G401 (cell line): ENCODE measurements around the gene TLX2. TPM values are rescaled to one million over a fixed set of nuclear protein-coding genes. Genes with fewer than 3 reads are reported as not detected.
"Not testable (repeated sequence)": the region's sequence is repeated elsewhere in the genome, so short reads cannot be mapped to it uniquely, and the experiment has no call there.

Source experiments
- DNase-seq: peaks from one replicate; pipeline ENCODE4 v3.0.0-alpha.2; 2015; ENCODE audit warnings: low spot score
- in situ Hi-C: cut with HindIII; loops from 2 replicates; pipeline ENCODE4 v1.10.0; 2016; ENCODE audit warnings: low sequenced_read_pairs, mixed read lengths
- total RNA-seq: library from RNA; depleted of rRNA; stranded (reverse); fragments of >200 nt; shearing (Covaris generic); gene quantifications from 2 replicates; pipeline ENCODE4 v1.2.3, GENCODE V29; 2014

Gene TLX2
- total RNA-seq, 1 experiment from 2014 or later: not detected

- in situ Hi-C loops: no loop called here
Measured at GRCh38 chr2:74551530-74551929, 37.3 kb downstream of the TLX2 start.

GRCh38 chr2:74551942-74552913 lies 38.0 kb downstream of the TLX2 start:
- no peak for DNase-seq
- in situ Hi-C loops: no loop called here

More at GRCh38 chr2:74551530-74551929, 37.3 kb downstream of the TLX2 start:
- DNase-seq: no peak

- no peak for DNase-seq
- in situ Hi-C loops: no loop called here
Measured at GRCh38 chr2:74552914-74553811, 38.9 kb downstream of the TLX2 start.

- in situ Hi-C loops: no loop called here
- DNase-seq: peak; percentile 49
Measured at GRCh38 chr2:74553892-74554819, 39.9 kb downstream of the TLX2 start, which contains the start of the genes DOK1 and LOXL3. Gene DOK1, plus strand, starts transcription at chr2:74554720. Its CDS starts 35 bp downstream, at chr2:74554755. Gene LOXL3, minus strand, starts transcription at chr2:74553942. Its CDS starts 1,308 bp downstream, at chr2:74552634.

GRCh38 chr2:74554820-74555531 lies 40.7 kb downstream of the TLX2 start:
- no peak for DNase-seq
- in situ Hi-C loops: no loop called here

- in situ Hi-C loops: no loop called here
- no peak for DNase-seq
Measured at GRCh38 chr2:74555610-74556103, 41.4 kb downstream of the TLX2 start.

GRCh38 chr2:74556159-74556558 lies 41.9 kb downstream of the TLX2 start:
- in situ Hi-C loops: no loop called here
- DNase-seq: no peak

GRCh38 chr2:74556831-74557370 lies 42.7 kb downstream of the TLX2 start:
- in situ Hi-C loops: no loop called here

GRCh38 chr2:74558284-74559230 lies 44.3 kb downstream of the TLX2 start:
- in situ Hi-C loops: no loop called here
- DNase-seq: no peak

More at GRCh38 chr2:74556831-74557370, 42.7 kb downstream of the TLX2 start:
- DNase-seq: no peak

GRCh38 chr2:74559912-74560311 lies 45.7 kb downstream of the TLX2 start:
- no peak for DNase-seq
- in situ Hi-C loops: no loop called here

GRCh38 chr2:74560591-74560990 lies 46.3 kb downstream of the TLX2 start:
- DNase-seq: no peak
- in situ Hi-C loops: no loop called here

- in situ Hi-C loops, DNase-seq: not testable (repeated sequence)
Measured at GRCh38 chr2:74561022-74561421, 46.8 kb downstream of the TLX2 start.

GRCh38 chr2:74562126-74562775 lies 48.0 kb downstream of the TLX2 start:
- DNase-seq: no peak
- in situ Hi-C loops: no loop called here

GRCh38 chr2:74564222-74564621 lies 50.0 kb downstream of the TLX2 start:
- in situ Hi-C loops: no loop called here
- no peak for DNase-seq

GRCh38 chr2:74566076-74566753 lies 52.0 kb downstream of the TLX2 start:
- in situ Hi-C loops: no loop called here
- DNase-seq: no peak

- DNase-seq: no peak
- in situ Hi-C loops: no loop called here
Measured at GRCh38 chr2:74566754-74567085, 52.5 kb downstream of the TLX2 start.
